COLO668 (cell line): ENCODE results near the gene PLEK2.

Source experiments
- DNase-seq: peaks from one replicate; lab custom pipeline; 2025; ENCODE audit not compliant: unreplicated experiment; lab: John Stamatoyannopoulos, UW

Gene PLEK2

DNA sequence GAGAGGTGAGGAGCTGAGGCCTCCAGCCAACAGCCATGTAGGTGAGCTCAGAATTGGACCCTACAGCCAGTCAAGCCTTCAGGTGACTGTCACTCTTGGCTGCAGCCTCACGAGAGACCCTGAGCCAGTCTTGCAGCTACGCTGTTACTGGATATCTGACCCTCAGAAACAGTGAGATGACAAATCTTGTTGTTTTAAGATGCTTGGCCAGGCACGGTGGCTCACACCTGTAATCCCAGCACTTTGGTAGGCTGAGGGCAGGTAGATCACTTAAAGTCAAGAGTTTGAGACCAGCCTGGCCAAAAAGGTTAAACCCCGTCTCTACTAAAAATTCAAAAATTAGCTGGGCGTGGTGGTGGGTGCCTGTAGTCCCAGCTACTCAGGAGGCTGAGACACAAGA, 6.2 kb downstream of the PLEK2 start:
- no peak for DNase-seq

DNA sequence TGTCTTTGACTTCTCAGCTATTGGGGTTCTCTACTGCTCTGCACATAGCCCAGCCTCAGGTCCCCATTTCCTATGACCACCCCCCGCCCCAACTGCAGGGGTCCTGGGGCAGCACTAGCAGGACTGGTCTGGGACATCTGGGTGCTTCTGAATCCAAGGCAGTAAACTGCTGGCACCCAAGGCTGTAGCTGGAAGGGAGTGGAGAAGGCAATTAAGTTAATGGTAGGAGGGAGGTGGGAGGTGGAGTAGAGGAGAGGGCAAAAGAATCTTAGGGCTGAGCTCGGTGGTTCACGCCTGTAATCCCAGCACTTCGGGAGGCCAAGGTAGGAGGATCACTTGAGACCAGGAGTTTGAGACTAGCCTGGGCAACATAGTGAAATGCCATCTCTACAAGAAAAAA, 11.5 kb downstream of the PLEK2 start:
- DNase-seq: no peak

DNA sequence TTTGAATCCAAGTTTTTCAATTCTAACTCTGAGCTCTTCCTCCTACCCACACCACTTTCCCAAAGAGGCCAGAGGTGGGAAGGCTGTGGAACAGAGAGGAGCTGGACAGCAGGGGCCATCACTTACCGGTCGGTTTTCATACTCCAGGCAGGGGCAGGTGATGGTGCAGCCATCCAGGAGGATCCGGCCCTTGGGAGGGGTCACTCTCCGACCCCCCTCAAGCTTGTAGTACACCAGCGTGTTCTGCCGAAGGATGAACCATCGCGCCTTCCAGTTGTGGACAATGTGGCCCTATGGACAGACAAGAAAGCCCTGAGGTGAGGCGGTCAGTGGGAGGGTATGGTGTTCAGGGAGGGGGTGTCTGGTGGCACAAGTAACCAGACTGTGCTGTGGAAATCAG, 14.4 kb downstream of the PLEK2 start:
- DNase-seq: no peak

DNA sequence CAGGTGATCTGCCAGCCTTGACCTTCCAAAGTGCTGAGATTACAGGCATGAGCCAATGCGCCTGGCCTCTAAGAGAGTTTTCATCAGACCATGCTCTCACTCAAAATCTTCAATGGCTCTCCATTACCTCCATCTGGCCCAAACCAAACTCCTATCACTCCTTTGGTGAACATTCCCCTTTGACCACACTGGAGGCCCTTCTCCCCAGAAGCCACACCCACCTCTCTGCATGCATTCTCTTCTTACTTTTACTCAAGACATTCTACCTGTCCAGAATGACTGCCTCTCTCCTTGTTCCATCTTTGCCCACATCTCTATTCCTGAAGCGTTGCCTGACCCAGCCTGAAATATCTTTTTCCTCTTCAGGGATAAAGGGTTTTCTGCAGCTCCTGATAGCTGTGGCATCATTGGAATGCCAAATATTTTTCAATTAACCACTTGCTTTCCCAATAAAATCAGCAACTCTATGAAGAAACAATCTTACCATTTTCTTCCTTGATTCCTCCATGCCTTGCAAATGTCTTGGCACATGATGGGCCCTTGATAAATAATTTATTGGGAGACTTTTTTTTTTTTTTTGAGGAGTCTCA, 15.5 kb downstream of the PLEK2 start:
- DNase-seq: no peak

DNA sequence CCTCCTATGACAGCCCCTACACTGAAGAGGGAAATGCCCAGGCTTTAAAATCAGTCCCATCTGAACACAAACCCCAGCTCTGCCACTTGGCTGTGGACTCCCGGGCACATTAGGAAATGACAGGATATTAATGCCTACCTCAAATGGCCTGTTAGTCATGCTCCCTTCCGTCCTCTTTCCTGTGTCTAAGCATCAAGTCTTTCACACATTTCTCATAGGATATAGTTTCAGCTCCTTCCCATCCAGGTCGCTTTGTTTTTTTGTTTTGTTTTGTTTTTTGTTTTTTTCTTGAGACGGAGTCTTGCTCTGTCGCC, 16.1 kb downstream of the PLEK2 start:
- DNase-seq: no peak

DNA sequence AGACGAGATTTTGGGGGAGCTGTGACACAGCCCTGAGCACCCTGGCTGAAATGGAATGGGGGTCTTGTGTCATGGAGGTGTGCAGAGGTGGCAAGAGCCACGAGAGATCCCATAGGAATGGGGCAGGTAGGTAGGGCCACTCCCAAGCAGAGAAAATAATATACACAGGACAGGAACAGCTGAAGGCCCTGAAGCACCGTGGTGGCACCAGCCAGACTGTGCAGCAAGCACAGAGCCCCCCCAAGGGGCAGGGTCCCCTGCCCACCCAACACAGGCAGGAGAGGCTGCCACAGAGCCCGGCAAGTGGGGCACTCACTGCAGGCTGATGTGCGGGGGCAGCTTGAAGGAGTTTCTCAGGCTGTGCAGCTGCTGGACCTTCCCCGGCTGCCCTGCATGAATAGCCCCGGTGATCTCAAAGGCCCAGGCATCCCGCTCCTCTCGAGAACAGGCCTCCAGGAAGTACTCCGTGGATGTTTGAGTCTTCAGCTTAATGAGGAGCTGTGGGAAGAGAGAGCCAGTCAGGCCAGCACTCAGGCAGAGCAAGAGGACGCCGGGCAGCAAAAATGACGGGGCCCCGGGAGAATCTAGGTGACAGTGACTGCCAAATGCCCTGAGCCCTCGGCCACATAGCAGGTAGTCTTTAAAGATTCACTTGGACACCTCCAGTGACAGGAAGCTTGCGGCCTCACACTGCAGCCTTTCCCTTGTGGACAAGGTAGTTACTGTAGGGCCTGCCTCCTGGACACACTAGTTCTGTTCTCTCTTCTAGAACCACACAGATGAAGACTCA, 16.7 kb downstream of the PLEK2 start:
- no peak for DNase-seq

DNA sequence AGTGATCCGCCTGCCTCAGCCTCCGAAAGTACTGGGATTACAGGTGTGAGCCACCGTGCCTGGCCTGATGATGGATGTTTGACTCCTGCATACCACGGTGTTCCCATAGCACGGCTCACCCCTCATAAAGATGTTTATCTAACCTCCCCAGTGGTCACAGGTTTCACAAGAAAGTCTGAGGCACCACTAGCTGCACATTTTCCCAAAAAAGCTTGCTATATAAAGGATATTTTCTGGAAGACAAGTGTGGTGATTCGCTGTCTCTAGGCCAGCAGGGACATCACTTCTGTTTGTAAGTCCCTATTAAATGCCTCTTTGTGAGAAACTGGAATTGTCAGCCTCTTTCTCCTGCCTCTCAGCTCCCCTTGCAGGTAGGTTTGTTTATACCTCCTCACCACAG, 18.3 kb downstream of the PLEK2 start:
- no peak for DNase-seq

DNA sequence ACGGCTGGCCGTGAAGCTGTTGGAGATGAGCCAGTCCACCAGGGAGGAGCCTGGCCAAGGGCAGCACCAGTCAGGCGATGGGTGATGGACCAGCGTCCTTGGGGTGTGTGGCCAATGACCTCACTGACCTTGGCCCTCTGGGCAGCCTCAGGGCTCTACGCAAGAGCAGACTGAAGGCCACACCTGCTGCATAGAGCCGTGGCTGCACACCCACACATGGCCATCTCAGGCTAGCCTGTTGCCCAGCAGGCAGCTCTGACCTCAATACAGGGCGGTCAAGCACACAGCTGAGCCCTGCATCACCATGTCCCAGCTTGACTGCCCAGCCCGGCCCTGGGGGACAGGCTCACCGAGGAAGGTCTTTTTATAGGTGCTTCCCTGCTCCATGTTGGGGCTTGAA, 19.2 kb downstream of the PLEK2 start:
- DNase-seq: no peak

DNA sequence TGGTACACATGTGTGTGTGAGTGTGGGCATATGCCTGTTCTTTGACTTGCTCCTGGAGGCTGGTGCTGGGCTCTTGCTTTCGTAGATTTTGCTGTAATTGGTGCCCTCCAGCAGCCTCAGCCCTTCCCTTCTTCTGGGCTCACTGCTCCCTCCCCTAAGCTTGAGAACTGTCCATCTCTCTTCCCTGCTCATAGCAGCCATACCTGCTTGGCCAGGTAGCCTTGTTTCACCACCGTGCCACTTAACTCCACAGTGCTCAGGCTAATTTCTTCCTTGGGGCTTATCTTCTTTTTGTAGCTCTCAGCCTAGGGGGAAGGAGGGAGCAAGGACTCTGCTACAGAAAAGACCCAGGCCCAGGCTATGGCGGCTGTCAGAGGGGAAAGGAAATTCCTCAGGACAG, 19.8 kb downstream of the PLEK2 start:
- DNase-seq: no peak

DNA sequence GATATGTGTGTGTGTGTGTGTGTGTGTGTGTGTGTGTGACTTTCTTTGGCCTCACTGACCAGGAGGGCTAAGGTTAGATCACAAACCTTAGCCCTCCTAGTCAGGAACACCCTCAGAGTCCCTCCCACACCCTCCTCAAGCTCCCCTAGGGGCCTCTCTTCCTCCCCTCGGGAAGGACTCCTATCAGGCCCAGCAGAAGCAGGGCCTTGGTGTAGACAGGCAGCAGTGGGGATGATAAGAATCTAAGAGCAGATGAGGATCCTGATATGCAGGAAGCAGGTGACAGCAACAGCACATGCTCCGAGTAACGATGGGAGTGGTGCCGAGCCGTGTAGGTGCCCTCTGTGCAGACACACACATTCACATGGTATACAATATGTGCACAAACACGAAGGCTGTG, 20.7 kb downstream of the PLEK2 start:
- no peak for DNase-seq

DNA sequence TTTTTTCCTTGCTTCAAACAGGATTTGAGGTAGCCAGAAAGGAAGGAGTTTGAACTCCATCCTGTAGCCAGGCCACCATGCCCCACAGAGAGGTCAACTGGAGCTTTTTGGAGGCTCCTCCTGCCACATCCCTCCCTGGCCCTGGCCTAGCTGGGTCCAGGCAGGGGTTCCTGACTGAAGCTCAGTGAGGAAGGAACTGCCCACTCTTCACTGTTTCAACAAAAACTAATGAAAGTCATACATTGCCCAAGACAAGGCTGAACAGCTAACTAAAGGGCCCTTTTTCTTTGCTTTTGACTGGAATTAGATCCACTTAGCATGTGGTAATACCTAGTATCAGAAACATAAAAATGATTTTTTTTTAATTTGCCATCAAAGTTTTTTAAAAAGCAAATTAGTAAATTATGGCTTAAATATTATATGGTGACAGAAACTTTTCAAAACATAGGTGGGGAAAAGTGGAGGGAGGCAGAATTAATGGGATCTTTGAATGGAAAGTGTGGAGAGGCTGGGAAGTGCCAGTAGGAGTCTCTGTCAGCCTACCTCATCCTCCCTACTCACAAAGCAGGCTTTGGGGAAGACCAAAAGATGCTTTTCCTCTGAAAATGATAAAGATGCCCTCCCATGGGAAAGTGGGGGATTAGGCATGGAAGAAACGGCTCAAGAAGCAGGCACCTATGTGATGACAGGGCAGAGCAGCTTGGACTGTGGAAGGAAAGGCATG, 22.0 kb downstream of the PLEK2 start:
- no peak for DNase-seq

DNA sequence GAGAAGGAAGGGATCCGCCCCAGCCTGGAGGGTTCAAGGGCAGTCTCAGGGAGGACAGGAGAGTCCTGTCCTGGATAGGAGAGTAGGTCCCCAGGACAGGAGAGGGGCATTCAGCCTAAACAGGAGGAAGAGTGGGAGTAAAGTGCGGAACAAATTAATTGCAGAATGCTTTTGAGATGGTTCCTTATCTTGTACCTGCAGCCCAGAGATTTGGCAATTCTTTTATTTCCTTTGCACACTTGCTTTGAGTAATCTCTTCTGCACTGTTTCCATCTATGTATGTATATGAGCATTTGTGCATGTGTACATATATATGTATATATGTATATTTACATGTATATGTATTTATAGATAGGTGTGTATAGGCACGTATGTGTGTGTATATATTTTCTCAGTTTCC, 22.7 kb downstream of the PLEK2 start:
- no peak for DNase-seq

DNA sequence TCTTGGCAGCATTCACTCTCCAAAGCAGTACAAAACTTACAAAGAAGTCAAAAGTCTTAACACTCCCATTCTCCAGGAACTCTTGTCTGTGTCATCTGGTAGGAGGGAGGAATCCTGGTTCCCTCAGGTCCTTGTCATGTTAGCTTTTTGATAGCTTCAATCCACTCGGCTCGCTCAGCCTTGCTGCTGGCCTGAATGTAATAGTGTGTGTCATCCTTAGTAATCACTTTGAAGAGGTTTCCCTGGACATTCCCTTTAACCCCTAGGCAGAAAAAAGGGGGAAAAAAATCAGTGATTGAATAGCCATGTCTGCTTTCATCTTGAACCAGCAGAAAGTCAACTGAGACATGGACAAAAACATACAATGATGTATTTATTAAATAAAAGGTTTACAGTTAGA, 24.8 kb downstream of the PLEK2 start:
- DNase-seq: no peak

DNA sequence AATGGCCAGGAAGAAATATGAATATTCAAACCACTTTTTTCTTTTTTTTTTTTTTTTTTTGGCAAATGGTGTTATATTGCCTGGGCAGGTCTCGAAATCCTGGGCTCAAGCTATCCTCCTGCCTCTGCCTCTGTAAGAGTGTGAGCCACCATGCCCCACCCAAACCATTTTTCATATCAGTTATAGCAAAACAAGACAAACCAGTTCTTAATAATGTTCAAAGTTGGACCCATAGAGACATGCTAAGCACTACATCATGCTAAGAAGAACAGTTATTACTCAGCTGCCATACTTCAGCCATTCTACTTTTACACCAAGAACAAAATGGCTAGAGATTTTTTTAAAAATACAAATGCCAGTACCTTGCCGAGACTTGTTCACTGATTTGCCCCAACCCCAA, 26.3 kb downstream of the PLEK2 start:
- no peak for DNase-seq

DNA sequence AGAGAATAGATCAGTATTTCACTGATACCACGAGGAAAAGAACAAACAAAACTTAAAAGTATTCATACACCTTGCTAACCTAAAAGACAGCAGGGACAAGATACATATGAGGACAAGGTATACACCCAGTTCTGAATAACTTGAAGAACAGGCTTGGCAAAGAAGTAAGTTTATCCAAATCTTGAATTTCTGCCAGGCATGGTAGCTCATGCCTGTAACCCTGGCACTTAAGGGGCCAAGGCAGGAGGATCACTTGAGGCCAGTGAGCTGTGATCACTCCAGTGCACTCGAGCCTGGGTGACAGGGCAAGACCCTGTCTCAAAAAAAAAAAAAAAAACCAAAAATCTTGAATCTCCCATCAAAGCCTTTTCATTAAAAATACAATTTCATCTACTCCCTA, 26.8 kb downstream of the PLEK2 start:
- DNase-seq: no peak

DNA sequence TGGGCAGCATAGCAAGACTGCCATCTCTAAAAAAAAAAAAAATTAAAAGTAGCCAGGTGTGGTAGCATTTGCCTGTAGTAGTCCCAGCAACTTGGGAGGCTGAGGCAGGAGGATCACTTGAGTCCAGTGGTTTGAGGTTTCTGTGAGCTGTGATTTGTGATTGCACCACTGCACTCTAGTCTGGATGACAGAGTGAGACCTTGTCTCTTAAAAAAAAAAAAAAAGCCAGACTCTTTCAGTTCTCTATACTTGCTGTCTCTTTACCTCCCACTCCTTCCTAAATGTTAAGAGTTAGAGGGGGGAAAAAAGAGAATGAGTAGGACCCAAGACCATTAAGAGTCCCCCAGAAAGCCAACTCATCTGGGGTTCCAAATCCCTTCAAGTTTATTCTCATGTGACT, 34.0 kb downstream of the PLEK2 start:
- DNase-seq: no peak

DNA sequence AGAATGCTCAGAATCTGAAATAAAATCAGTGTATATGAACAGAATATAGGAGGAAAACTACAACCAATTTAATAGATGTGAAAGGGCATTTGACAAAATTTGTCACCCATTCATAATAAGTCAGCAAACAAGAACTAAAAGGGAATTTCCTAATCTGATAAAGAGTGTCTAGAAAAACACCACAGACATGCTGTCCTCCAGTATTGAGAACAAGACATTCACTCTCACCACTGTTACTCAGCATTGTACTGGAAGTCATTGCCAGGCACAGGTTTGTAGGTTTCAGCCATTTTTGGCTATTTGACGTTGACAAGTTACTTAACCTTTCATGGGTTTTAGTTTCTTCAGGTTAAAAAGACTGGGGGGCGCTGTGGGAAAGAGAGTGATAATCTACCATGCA, 38.6 kb downstream of the PLEK2 start:
- no peak for DNase-seq

DNA sequence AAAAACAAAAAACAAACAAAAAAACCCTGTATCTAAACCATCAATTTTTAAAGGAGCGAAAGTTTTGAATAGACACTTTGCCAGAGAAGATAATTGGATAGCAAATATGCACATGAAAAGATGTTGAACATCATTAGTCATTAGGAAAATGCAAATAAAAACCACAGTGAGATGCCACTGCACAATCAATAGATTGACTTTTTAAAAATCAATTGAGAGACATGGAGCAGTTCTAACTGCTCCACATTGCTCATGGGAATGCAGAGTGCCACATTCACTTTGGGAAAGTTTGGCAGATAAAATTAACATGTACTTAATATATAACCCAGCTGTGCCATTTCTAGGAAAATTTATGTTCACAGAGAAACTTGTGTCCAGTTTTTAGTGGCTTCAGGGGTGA, 39.1 kb downstream of the PLEK2 start:
- DNase-seq: no peak

DNA sequence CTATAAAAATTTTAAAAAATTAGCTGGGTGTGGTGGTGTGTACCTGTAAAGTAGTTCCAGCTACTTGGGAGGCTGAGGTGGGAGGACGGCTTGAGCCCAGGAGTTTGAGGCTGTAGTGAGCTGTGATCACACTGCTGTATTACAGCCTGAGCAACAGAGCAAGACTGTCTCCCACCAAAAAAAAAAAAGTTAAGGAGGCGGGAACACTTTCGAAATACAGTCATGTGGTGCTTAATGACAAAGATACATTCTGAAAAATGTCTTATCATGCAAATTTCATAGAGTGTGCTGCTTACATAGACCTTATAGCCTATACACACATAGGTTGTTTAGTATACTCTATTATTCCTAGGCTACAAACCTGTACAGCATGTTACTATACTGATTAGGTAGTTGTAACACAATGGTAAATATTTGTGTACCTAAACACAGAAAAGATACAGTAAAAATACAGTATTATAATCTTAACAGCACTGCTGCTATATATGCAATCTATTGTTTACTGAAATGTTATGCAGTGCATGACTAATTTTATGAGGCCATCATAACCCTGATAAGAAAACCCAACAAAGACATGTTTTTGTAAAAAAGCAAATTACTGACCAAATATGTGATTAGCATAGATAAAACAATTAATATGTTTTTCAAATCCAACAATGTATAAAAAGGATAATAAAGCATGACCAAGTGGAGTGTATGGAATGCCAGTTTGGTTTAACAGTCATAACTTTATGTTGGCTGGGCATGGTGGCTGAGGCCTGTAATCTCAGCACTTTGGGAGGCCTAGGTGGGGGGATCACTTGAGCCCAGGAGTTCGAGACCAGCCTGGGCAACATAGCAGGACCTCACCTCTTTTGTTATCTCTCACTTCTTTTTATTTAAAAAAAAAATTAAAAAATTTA, 40.5 kb downstream of the PLEK2 start:
- no peak for DNase-seq

DNA sequence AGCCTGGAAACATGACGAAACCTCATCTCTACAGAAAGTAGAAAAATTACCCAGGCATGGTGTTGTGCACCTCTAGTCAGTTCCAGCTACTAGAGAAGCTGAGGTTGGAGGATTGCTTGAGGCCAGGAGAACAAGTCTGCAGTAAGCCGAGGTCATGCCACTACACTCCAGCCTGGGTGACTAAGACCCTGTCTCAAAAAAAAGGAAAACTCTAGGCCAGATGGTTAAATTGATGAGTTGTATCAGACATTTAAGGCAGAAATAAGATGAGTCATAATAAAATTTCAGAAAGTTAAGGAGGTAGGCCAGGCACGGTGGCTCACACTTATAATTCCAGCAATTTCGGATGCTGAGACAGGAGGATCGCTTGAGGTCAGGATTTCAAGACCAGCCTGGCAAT, 41.1 kb downstream of the PLEK2 start:
- DNase-seq: no peak

DNA sequence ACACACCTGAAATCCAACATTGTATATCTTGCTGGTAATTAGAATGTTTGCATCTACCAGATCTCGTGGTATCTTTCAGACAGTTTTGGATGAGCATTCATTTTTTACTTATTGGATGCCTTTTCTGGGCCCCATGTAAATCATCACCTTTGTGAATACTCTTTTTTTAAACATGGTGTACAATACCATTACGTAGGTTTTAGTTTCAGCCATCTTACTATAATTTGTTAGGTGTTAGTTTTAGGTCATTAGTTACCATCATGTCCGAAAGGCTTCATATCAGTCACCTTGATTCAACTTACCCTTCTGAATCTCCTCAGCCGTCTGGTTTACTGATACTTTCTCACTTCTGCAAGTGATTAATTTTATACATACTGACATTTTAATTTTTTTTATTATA, 46.5 kb downstream of the PLEK2 start:
- DNase-seq: no peak
